K562 (cell line): ENCODE results near the gene NOC4L.

Experiments
- CBX5 ChIP-seq: IDR thresholded peaks from 2 replicates; pipeline ENCODE4 v1.6.1; 2014; ENCODE audit warnings: low read depth, borderline replicate concordance
- CTBP1 ChIP-seq: fragments of 450-650 bp; IDR thresholded peaks from 2 replicates; pipeline ENCODE4 v1.6.1; 2016; ENCODE audit warnings: borderline replicate concordance
- JUND ChIP-seq, 2 experiments: IDR thresholded peaks; 2 replicates in 1 of 2; 3 replicates in 1 of 2; pipeline ENCODE4 v1.6.1; 2011; ENCODE audit warnings: borderline replicate concordance in 2 of 2, low read depth in 2 of 2, low read length in 2 of 2, improper control_type of control experiment in 1 of 2, missing biosample characterization in 1 of 2, missing genetic modification characterization in 1 of 2, missing genetic modification reagents in 1 of 2
- NR2C2 ChIP-seq, 2 experiments: fragments of 200-800 bp in 1 of 2; sonication (Bioruptor generic) in 1 of 2; sonication (generic) in 1 of 2; formaldehyde crosslinking in 1 of 2; IDR thresholded peaks; 2 replicates each; pipeline versions ENCODE4 v1.6.1 to v1.8.0; 2016 to 2022; ENCODE audit warnings: mild to moderate bottlenecking in 1 of 2, missing compliant biosample characterization in 1 of 2, missing genetic modification characterization in 1 of 2, missing genetic modification reagents in 1 of 2
- NR4A1 ChIP-seq, 2 experiments: fragments of 250-450 bp in 1 of 2; fragments of 450-650 bp in 1 of 2; sonication (Bioruptor Pico) in 1 of 2; IDR thresholded peaks; 2 replicates each; pipeline versions ENCODE4 v1.4.0 to v1.6.1; 2016 to 2020; ENCODE audit warnings: mild to moderate bottlenecking in 2 of 2, missing compliant biosample characterization in 1 of 2, missing genetic modification characterization in 1 of 2, moderate library complexity in 1 of 2
- POLR2A ChIP-seq: fragments of 450-650 bp; conservative IDR thresholded peaks from 2 replicates; pipeline ENCODE4 v1.6.1; 2016
- ZC3H11A ChIP-seq: IDR thresholded peaks from 2 replicates; pipeline ENCODE4 v1.6.1; 2012; ENCODE audit warnings: low read depth, low read length, improper control_type of control experiment
- ZFPM2 ChIP-seq: fragments of 250-450 bp; sonication (Bioruptor Pico); IDR thresholded peaks from 2 replicates; pipeline ENCODE4 v1.5.1; 2022; ENCODE audit warnings: mild to moderate bottlenecking
- ZNF174 ChIP-seq: fragments of 250-450 bp; sonication (Bioruptor Pico); IDR thresholded peaks from 2 replicates; pipeline ENCODE4 v1.4.0; 2020; ENCODE audit warnings: mild to moderate bottlenecking
- ZNF561 ChIP-seq: fragments of 450-650 bp; formaldehyde crosslinking; conservative IDR thresholded peaks from 2 replicates; pipeline ENCODE4 v1.4.0; 2020; ENCODE audit warnings: mild to moderate bottlenecking, moderate library complexity
- TF ChIP-seq, protein P1 (sequence below), 3 experiments: IDR thresholded peaks in 2 of 3; conservative IDR thresholded peaks in 1 of 3; 2 replicates each; pipeline ENCODE4 v1.5.1; 2011 to 2012; ENCODE audit warnings: low read length in 3 of 3, mild to moderate bottlenecking in 3 of 3, control low read depth in 2 of 3, improper control_type of control experiment in 1 of 3, inconsistent platforms in 1 of 3, low read depth in 1 of 3, mixed read lengths in 1 of 3, moderate library complexity in 1 of 3; ENCODE audit not compliant: insufficient read depth in 2 of 3
- TF ChIP-seq, protein P2 (sequence below), 2 experiments: fragments of 450-650 bp in 1 of 2; IDR thresholded peaks; 2 replicates each; pipeline ENCODE4 v1.6.1; 2011 to 2017; ENCODE audit warnings: low read depth in 2 of 2, antibody characterized with exemption in 1 of 2, borderline replicate concordance in 1 of 2, low read length in 1 of 2, mild to moderate bottlenecking in 1 of 2, mixed read lengths in 1 of 2; ENCODE audit not compliant: control insufficient read depth in 1 of 2
- TF ChIP-seq, protein P3 (sequence below): fragments of 450-650 bp; IDR thresholded peaks from one replicate; pipeline ENCODE4 v1.6.1; 2018; ENCODE audit warnings: mild to moderate bottlenecking, moderate library complexity; ENCODE audit not compliant: partially characterized antibody
- TF ChIP-seq, protein P4 (sequence below), 2 experiments: fragments of 450-650 bp in 1 of 2; sonication (generic) in 1 of 2; formaldehyde crosslinking in 1 of 2; IDR thresholded peaks; 2 replicates each; pipeline versions ENCODE4 v1.7.1 to v1.9.0; 2016 to 2022; ENCODE audit warnings: inconsistent platforms in 1 of 2, mild to moderate bottlenecking in 1 of 2, missing genetic modification reagents in 1 of 2

DNA sequence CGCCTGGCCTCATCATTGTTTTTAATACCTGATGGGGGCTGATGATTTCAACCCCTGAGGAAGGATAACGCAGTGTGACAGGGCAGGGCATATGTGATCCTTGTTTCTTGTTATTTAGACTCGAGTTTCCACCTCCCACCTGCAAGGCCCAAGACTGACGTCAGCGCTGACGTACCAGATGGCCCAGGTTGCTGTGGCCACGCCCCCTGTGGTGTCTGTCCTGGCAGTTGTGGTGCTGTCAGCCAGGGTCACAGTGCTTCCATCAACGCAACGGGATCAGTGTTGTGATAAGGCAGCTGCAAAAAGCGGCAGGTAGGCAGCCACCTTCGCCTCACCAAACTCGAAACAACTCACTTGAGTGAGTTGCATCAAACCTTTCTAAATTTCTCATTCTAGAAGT, 18.5 kb upstream of the NOC4L start:
- TF ChIP-seq, protein P1, sequence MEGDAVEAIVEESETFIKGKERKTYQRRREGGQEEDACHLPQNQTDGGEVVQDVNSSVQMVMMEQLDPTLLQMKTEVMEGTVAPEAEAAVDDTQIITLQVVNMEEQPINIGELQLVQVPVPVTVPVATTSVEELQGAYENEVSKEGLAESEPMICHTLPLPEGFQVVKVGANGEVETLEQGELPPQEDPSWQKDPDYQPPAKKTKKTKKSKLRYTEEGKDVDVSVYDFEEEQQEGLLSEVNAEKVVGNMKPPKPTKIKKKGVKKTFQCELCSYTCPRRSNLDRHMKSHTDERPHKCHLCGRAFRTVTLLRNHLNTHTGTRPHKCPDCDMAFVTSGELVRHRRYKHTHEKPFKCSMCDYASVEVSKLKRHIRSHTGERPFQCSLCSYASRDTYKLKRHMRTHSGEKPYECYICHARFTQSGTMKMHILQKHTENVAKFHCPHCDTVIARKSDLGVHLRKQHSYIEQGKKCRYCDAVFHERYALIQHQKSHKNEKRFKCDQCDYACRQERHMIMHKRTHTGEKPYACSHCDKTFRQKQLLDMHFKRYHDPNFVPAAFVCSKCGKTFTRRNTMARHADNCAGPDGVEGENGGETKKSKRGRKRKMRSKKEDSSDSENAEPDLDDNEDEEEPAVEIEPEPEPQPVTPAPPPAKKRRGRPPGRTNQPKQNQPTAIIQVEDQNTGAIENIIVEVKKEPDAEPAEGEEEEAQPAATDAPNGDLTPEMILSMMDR (IDR thresholded peaks at IDR 0.05 in 2 of 3, conservative IDR thresholded peaks at IDR 0.05 in 1 of 3; ENCODE audit: insufficient read depth in 2 of 3, low read depth in 1 of 3, low read length in 3 of 3), result no peak
- TF ChIP-seq, protein P2, sequence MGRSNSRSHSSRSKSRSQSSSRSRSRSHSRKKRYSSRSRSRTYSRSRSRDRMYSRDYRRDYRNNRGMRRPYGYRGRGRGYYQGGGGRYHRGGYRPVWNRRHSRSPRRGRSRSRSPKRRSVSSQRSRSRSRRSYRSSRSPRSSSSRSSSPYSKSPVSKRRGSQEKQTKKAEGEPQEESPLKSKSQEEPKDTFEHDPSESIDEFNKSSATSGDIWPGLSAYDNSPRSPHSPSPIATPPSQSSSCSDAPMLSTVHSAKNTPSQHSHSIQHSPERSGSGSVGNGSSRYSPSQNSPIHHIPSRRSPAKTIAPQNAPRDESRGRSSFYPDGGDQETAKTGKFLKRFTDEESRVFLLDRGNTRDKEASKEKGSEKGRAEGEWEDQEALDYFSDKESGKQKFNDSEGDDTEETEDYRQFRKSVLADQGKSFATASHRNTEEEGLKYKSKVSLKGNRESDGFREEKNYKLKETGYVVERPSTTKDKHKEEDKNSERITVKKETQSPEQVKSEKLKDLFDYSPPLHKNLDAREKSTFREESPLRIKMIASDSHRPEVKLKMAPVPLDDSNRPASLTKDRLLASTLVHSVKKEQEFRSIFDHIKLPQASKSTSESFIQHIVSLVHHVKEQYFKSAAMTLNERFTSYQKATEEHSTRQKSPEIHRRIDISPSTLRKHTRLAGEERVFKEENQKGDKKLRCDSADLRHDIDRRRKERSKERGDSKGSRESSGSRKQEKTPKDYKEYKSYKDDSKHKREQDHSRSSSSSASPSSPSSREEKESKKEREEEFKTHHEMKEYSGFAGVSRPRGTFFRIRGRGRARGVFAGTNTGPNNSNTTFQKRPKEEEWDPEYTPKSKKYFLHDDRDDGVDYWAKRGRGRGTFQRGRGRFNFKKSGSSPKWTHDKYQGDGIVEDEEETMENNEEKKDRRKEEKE (IDR thresholded peaks at IDR 0.05; ENCODE audit: borderline replicate concordance in 1 of 2, control insufficient read depth in 1 of 2, low read depth in 2 of 2, low read length in 1 of 2), result no peak
- TF ChIP-seq ZFPM2 (CRISPR knock-in tag), result no peak
- TF ChIP-seq, protein P3, sequence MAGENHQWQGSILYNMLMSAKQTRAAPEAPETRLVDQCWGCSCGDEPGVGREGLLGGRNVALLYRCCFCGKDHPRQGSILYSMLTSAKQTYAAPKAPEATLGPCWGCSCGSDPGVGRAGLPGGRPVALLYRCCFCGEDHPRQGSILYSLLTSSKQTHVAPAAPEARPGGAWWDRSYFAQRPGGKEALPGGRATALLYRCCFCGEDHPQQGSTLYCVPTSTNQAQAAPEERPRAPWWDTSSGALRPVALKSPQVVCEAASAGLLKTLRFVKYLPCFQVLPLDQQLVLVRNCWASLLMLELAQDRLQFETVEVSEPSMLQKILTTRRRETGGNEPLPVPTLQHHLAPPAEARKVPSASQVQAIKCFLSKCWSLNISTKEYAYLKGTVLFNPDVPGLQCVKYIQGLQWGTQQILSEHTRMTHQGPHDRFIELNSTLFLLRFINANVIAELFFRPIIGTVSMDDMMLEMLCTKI, result no peak
- TF ChIP-seq ZNF174 (CRISPR knock-in tag), result no peak
- TF ChIP-seq CTBP1, result no peak
- no peak for TF ChIP-seq NR2C2 (CRISPR knock-in tag; IDR thresholded peaks at IDR 0.05)
- no peak for TF ChIP-seq NR2C2 (tag; IDR thresholded peaks at IDR 0.05)
- TF ChIP-seq CBX5, result no peak
- TF ChIP-seq, protein P4, sequence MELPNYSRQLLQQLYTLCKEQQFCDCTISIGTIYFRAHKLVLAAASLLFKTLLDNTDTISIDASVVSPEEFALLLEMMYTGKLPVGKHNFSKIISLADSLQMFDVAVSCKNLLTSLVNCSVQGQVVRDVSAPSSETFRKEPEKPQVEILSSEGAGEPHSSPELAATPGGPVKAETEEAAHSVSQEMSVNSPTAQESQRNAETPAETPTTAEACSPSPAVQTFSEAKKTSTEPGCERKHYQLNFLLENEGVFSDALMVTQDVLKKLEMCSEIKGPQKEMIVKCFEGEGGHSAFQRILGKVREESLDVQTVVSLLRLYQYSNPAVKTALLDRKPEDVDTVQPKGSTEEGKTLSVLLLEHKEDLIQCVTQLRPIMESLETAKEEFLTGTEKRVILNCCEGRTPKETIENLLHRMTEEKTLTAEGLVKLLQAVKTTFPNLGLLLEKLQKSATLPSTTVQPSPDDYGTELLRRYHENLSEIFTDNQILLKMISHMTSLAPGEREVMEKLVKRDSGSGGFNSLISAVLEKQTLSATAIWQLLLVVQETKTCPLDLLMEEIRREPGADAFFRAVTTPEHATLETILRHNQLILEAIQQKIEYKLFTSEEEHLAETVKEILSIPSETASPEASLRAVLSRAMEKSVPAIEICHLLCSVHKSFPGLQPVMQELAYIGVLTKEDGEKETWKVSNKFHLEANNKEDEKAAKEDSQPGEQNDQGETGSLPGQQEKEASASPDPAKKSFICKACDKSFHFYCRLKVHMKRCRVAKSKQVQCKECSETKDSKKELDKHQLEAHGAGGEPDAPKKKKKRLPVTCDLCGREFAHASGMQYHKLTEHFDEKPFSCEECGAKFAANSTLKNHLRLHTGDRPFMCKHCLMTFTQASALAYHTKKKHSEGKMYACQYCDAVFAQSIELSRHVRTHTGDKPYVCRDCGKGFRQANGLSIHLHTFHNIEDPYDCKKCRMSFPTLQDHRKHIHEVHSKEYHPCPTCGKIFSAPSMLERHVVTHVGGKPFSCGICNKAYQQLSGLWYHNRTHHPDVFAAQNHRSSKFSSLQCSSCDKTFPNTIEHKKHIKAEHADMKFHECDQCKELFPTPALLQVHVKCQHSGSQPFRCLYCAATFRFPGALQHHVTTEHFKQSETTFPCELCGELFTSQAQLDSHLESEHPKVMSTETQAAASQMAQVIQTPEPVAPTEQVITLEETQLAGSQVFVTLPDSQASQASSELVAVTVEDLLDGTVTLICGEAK (IDR thresholded peaks at IDR 0.05), result no peak
- TF ChIP-seq, protein P4 (CRISPR knock-in tag; IDR thresholded peaks at IDR 0.05), result no peak
- no peak for TF ChIP-seq NR4A1 (CRISPR knock-in tag; IDR thresholded peaks at IDR 0.05)
- no peak for TF ChIP-seq NR4A1 (tag; IDR thresholded peaks at IDR 0.05)
- no peak for TF ChIP-seq ZNF561 (CRISPR knock-in tag)
- TF ChIP-seq JUND (IDR thresholded peaks at IDR 0.05; ENCODE audit: borderline replicate concordance, low read depth, low read length), result no peak
- TF ChIP-seq JUND (tag; IDR thresholded peaks at IDR 0.05; ENCODE audit: borderline replicate concordance, low read depth, low read length), result no peak
- no peak for TF ChIP-seq POLR2A
- no peak for TF ChIP-seq ZC3H11A
